GM12874 (cell line): Measurements from ENCODE around the gene CD72.

Experiments
- CTCF ChIP-seq: IDR thresholded peaks from 2 replicates; pipeline ENCODE4 v1.5.1; 2011; ENCODE audit warnings: low read depth, mild to moderate bottlenecking, control low read depth, low read length, moderate library complexity; ENCODE audit not compliant: insufficient read depth

CD72 gene

GRCh38 chr9:35646533-35647265 lies 28.5 kb upstream of the CD72 start:
- peak; percentile 100 for TF ChIP-seq CTCF

- no peak for TF ChIP-seq CTCF
Measured at GRCh38 chr9:35646153-35646532, 27.9 kb upstream of the CD72 start.

- TF ChIP-seq CTCF = no peak
Measured at GRCh38 chr9:35643046-35643445, 24.8 kb upstream of the CD72 start.

- no peak for TF ChIP-seq CTCF
Measured at GRCh38 chr9:35639631-35640030, 21.4 kb upstream of the CD72 start.

- no peak for TF ChIP-seq CTCF
Measured at GRCh38 chr9:35636135-35636876, 18.1 kb upstream of the CD72 start.

- TF ChIP-seq CTCF = no peak
Measured at GRCh38 chr9:35635730-35636129, 17.5 kb upstream of the CD72 start.

- no peak for TF ChIP-seq CTCF
Measured at GRCh38 chr9:35629597-35629996, 11.4 kb upstream of the CD72 start.
